GM12878 (cell line): ENCODE results near the gene RGS16. TPM values are rescaled to one million over a fixed set of nuclear protein-coding genes. Genes with fewer than 3 reads are reported as not detected.

Experiments used
- CBFB ChIP-seq: IDR thresholded peaks from 2 replicates; pipeline ENCODE4 v1.6.1; 2016; ENCODE audit warnings: antibody characterized with exemption, low read depth
- CHD1 ChIP-seq: IDR thresholded peaks from 2 replicates; pipeline ENCODE4 v1.6.1; 2012; ENCODE audit warnings: low read depth, low read length, improper control_type of control experiment
- DPF2 ChIP-seq: fragments of 450-650 bp; IDR thresholded peaks from 2 replicates; pipeline ENCODE4 v1.6.1; 2017; ENCODE audit warnings: mild to moderate bottlenecking
- E2F4 ChIP-seq: IDR thresholded peaks from 2 replicates; pipeline ENCODE4 v1.6.1; 2012; ENCODE audit warnings: low read depth, low read length, improper control_type of control experiment
- EED ChIP-seq: sonication (generic); IDR thresholded peaks from 2 replicates; pipeline ENCODE4 v1.6.1; 2016; ENCODE audit warnings: antibody characterized with exemption, low read depth
- GATAD2B ChIP-seq: fragments of 450-650 bp; conservative IDR thresholded peaks from 2 replicates; pipeline ENCODE4 v1.6.1; 2017; ENCODE audit warnings: low read depth, mild to moderate bottlenecking, moderate library complexity
- IRF4 ChIP-seq: IDR thresholded peaks from 2 replicates; pipeline ENCODE4 v1.6.1; 2011; ENCODE audit warnings: low read depth, low read length
- IRF5 ChIP-seq: fragments of 450-650 bp; IDR thresholded peaks from 2 replicates; pipeline ENCODE4 v1.6.1; 2017; ENCODE audit warnings: borderline replicate concordance
- JUND ChIP-seq: IDR thresholded peaks from 2 replicates; pipeline ENCODE4 v1.6.1; 2012; ENCODE audit warnings: low read depth, mild to moderate bottlenecking, low read length, improper control_type of control experiment, moderate library complexity
- MTA2 ChIP-seq: fragments of 450-650 bp; IDR thresholded peaks from 2 replicates; pipeline ENCODE4 v1.6.1; 2016; ENCODE audit warnings: low read depth, mild to moderate bottlenecking, moderate library complexity
- NFXL1 ChIP-seq: fragments of 450-650 bp; IDR thresholded peaks from 2 replicates; pipeline ENCODE4 v1.6.1; 2017; ENCODE audit warnings: antibody characterized with exemption, mild to moderate bottlenecking, borderline replicate concordance
- PAX8 ChIP-seq: fragments of 450-650 bp; IDR thresholded peaks from 2 replicates; pipeline ENCODE4 v1.6.1; 2017; ENCODE audit warnings: mild to moderate bottlenecking, moderate library complexity
- PKNOX1 ChIP-seq: fragments of 450-650 bp; IDR thresholded peaks from 2 replicates; pipeline ENCODE4 v1.6.1; 2016; ENCODE audit warnings: mild to moderate bottlenecking
- RAD21 ChIP-seq: IDR thresholded peaks from 2 replicates; pipeline ENCODE4 v1.6.1; 2011; ENCODE audit warnings: mild to moderate bottlenecking, low read depth, low read length, moderate library complexity; ENCODE audit not compliant: insufficient read depth
- RB1 ChIP-seq: fragments of 450-650 bp; formaldehyde crosslinking; IDR thresholded peaks from 2 replicates; pipeline ENCODE4 v1.6.1; 2017; ENCODE audit warnings: mild to moderate bottlenecking, borderline replicate concordance
- RCOR1 ChIP-seq: conservative IDR thresholded peaks from 2 replicates; pipeline ENCODE4 v1.6.1; 2012; ENCODE audit warnings: low read depth, low read length, improper control_type of control experiment
- SMC3 ChIP-seq: IDR thresholded peaks from 2 replicates; pipeline ENCODE4 v1.6.1; 2011; ENCODE audit warnings: low read length, improper control_type of control experiment, borderline replicate concordance
- TBL1XR1 ChIP-seq: IDR thresholded peaks from 2 replicates; pipeline ENCODE4 v1.6.1; 2012; ENCODE audit warnings: low read depth, low read length, improper control_type of control experiment
- ZBED1 ChIP-seq: IDR thresholded peaks from 2 replicates; pipeline ENCODE4 v1.6.1; 2016; ENCODE audit warnings: borderline replicate concordance
- polyA plus RNA-seq, 11 experiments: library from polyadenylated mRNA; depleted of rRNA in 4 of 11; unstranded in 6 of 11; stranded (reverse) in 5 of 11; fragments of >200 nt; fragmentation: Nextera tagmentation in 4 of 11; fragmentation: Illumina TruSeq in 1 of 11; extraction: Ambion mirVana in 4 of 11; extraction: Trizol in 1 of 11; gene quantifications; 1 replicate in 1 of 11; 2 replicates in 10 of 11; pipeline versions ENCODE4 v1.2.1 to v1.2.3, GENCODE V29; 2011 to 2016; ENCODE audit warnings: inconsistent platforms in 2 of 11, missing spikeins in 2 of 11, low read depth in 1 of 11
- total RNA-seq, 4 experiments: library from RNA; depleted of rRNA in 3 of 4; stranded (reverse); fragments of >200 nt in 3 of 4; fragmentation: Illumina TruSeq in 1 of 4; extraction: Trizol in 1 of 4; gene quantifications; 2 replicates each; pipeline versions ENCODE4 v1.2.1 to v1.2.3, GENCODE V29; 2013 to 2021
- TF ChIP-seq, protein P1 (sequence below): IDR thresholded peaks from 2 replicates; pipeline ENCODE4 v1.6.1; 2012; ENCODE audit warnings: improper control_type of control experiment, low read depth, low read length; ENCODE audit not compliant: insufficient replicate concordance

The RGS16 gene
- total and polyA plus RNA-seq, 10 of the 15 experiments (the other 5 are each of a cell fraction or from before 2014, with no cell fraction given), result 16.4 to 58.2 (median 44.6) TPM

GRCh38 chr1:182616130-182617013, 12.2 kb upstream of the RGS16 start (continued):
- TF ChIP-seq E2F4, result no peak
- TF ChIP-seq RB1, result no peak
- TF ChIP-seq MTA2, result peak; percentile 98
- peak; percentile 97 for TF ChIP-seq CBFB
- peak; percentile 99 for TF ChIP-seq EED
- peak; percentile 46 for TF ChIP-seq PKNOX1
- 0 out of 2 replicates have a peak, but pooled peaks have one; percentile 45 for TF ChIP-seq IRF4
- TF ChIP-seq IRF5, result peak; percentile 71
- TF ChIP-seq RAD21, result no peak
- no peak for TF ChIP-seq CHD1
- peak; percentile 87 for TF ChIP-seq GATAD2B
- TF ChIP-seq TBL1XR1, result peak; percentile 99
- TF ChIP-seq NFXL1, result no peak
- TF ChIP-seq SMC3, result no peak
- TF ChIP-seq PAX8, result no peak
- TF ChIP-seq ZBED1, result peak; percentile 90; the same call in 1 of the 2 replicates
- peak; percentile 24; the same call in 1 of the 2 replicates for TF ChIP-seq JUND
- TF ChIP-seq, protein P1, sequence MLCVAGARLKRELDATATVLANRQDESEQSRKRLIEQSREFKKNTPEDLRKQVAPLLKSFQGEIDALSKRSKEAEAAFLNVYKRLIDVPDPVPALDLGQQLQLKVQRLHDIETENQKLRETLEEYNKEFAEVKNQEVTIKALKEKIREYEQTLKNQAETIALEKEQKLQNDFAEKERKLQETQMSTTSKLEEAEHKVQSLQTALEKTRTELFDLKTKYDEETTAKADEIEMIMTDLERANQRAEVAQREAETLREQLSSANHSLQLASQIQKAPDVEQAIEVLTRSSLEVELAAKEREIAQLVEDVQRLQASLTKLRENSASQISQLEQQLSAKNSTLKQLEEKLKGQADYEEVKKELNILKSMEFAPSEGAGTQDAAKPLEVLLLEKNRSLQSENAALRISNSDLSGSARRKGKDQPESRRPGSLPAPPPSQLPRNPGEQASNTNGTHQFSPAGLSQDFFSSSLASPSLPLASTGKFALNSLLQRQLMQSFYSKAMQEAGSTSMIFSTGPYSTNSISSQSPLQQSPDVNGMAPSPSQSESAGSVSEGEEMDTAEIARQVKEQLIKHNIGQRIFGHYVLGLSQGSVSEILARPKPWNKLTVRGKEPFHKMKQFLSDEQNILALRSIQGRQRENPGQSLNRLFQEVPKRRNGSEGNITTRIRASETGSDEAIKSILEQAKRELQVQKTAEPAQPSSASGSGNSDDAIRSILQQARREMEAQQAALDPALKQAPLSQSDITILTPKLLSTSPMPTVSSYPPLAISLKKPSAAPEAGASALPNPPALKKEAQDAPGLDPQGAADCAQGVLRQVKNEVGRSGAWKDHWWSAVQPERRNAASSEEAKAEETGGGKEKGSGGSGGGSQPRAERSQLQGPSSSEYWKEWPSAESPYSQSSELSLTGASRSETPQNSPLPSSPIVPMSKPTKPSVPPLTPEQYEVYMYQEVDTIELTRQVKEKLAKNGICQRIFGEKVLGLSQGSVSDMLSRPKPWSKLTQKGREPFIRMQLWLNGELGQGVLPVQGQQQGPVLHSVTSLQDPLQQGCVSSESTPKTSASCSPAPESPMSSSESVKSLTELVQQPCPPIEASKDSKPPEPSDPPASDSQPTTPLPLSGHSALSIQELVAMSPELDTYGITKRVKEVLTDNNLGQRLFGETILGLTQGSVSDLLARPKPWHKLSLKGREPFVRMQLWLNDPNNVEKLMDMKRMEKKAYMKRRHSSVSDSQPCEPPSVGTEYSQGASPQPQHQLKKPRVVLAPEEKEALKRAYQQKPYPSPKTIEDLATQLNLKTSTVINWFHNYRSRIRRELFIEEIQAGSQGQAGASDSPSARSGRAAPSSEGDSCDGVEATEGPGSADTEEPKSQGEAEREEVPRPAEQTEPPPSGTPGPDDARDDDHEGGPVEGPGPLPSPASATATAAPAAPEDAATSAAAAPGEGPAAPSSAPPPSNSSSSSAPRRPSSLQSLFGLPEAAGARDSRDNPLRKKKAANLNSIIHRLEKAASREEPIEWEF, result no peak
- no peak for TF ChIP-seq RCOR1
- TF ChIP-seq DPF2, result peak; percentile 93
